OCI-LY7 (cell line): Measurements from ENCODE around the gene EML3. TPM values are rescaled to one million over a fixed set of nuclear protein-coding genes. Genes with fewer than 3 reads are reported as not detected.

ENCODE experiments used
- BruUV-seq: library from RNA; stranded (reverse); fragments of 400-500 nt; replicated peaks from 2 replicates; lab custom pipeline; 2021; lab: Mats Ljungman, UMichigan
- CTCF ChIA-PET: fragments of 300-600 bp; sonication (Branson Sonifier 250); formaldehyde crosslinking; loops from one replicate; lab custom pipeline; 2022; ENCODE audit warnings: antibody characterized with exemption; ENCODE audit not compliant: unreplicated experiment; lab: Charles Lee
- POLR2A ChIA-PET: fragments of 300-600 bp; sonication (Branson Sonifier 250); formaldehyde crosslinking; loops from one replicate; lab custom pipeline; 2022; ENCODE audit warnings: antibody characterized with exemption; lab: Charles Lee
- DNase-seq: peaks from one replicate; pipeline ENCODE4 v3.0.0-alpha.2; 2015; ENCODE audit warnings: low spot score
- H2AFZ ChIP-seq: fragments of 200-600 bp; sonication (generic), shearing (Covaris generic); 2 replicates; pipeline ENCODE4 v1.6.1; 2014; ENCODE audit warnings: mild to moderate bottlenecking, antibody characterized with exemption, low read length, moderate library complexity
- H3K27ac ChIP-seq: fragments of 200-600 bp; sonication (generic); 2 replicates; pipeline ENCODE4 v1.5.1; 2014; ENCODE audit warnings: mixed run types, low read depth, mild to moderate bottlenecking, moderate library complexity, low read length, inconsistent platforms; ENCODE audit not compliant: poor library complexity, severe bottlenecking
- H3K36me3 ChIP-seq: fragments of 200-600 bp; sonication (generic); 2 replicates; pipeline ENCODE4 v1.6.1; 2014; ENCODE audit warnings: mild to moderate bottlenecking, antibody characterized with exemption, low read length, moderate library complexity, mixed read lengths; ENCODE audit not compliant: insufficient read depth
- H3K4me1 ChIP-seq: fragments of 200-600 bp; sonication (generic); 2 replicates; pipeline ENCODE4 v1.5.1; 2014; ENCODE audit warnings: mild to moderate bottlenecking, low read length; ENCODE audit not compliant: insufficient read depth, poor library complexity, severe bottlenecking
- H3K4me2 ChIP-seq: fragments of 200-600 bp; sonication (generic); 2 replicates; pipeline ENCODE4 v1.6.1; 2014; ENCODE audit warnings: mild to moderate bottlenecking, low read length
- H3K4me3 ChIP-seq: fragments of 200-600 bp; sonication (generic); 2 replicates; pipeline ENCODE4 v1.5.1; 2014; ENCODE audit warnings: mild to moderate bottlenecking, low read depth, low read length; ENCODE audit not compliant: poor library complexity, severe bottlenecking
- H3K79me2 ChIP-seq: fragments of 200-600 bp; sonication (generic); 2 replicates; pipeline ENCODE4 v1.6.1; 2016; ENCODE audit warnings: low read depth, mild to moderate bottlenecking, low read length, moderate library complexity, mixed read lengths; ENCODE audit not compliant: insufficient read depth
- H3K9me2 ChIP-seq: fragments of 200-600 bp; sonication (generic); 2 replicates; pipeline ENCODE4 v1.6.1; 2016; ENCODE audit warnings: mild to moderate bottlenecking, low read length, mixed read lengths; ENCODE audit not compliant: insufficient read depth
- H3K9me3 ChIP-seq: fragments of 200-600 bp; sonication (generic); 2 replicates; pipeline ENCODE4 v1.6.1; 2014; ENCODE audit warnings: mild to moderate bottlenecking, mixed run types, low read length, mixed read lengths
- H4K20me1 ChIP-seq: fragments of 200-600 bp; sonication (generic); 2 replicates; pipeline ENCODE4 v1.6.1; 2014; ENCODE audit warnings: mild to moderate bottlenecking, antibody characterized with exemption, low read length, moderate library complexity, mixed read lengths; ENCODE audit not compliant: insufficient read depth
- EZH2phosphoT487 ChIP-seq: fragments of 200-600 bp; sonication (generic); IDR thresholded peaks from 2 replicates; pipeline ENCODE4 v1.6.1; 2018; ENCODE audit warnings: low read depth, borderline replicate concordance, mild to moderate bottlenecking, mixed run types, antibody characterized with exemption, low read length, moderate library complexity, mixed read lengths
- intact Hi-C: fragments of 100-400 bp; cut with micrococcal nuclease; formaldehyde crosslinking; loops from one replicate; pipeline ENCODE4 v1.10.0; 2022; ENCODE audit not compliant: unreplicated experiment
- total RNA-seq, 2 experiments: library from RNA; depleted of rRNA in 1 of 2; stranded (reverse); fragments of >200 nt in 1 of 2; shearing (Covaris generic) in 1 of 2; gene quantifications; 2 replicates each; pipeline ENCODE4 v1.2.3, GENCODE V29; 2014 to 2022
- TF ChIP-seq, protein P1 (sequence below): fragments of 200-600 bp; sonication (generic); conservative IDR thresholded peaks from 2 replicates; pipeline ENCODE4 v1.5.1; 2014; ENCODE audit warnings: mild to moderate bottlenecking, antibody characterized with exemption, low read length, moderate library complexity, mixed read lengths

The EML3 gene
- total RNA-seq, 2 experiments from 2014 or later: 52.8 to 81.6 TPM

DNA sequence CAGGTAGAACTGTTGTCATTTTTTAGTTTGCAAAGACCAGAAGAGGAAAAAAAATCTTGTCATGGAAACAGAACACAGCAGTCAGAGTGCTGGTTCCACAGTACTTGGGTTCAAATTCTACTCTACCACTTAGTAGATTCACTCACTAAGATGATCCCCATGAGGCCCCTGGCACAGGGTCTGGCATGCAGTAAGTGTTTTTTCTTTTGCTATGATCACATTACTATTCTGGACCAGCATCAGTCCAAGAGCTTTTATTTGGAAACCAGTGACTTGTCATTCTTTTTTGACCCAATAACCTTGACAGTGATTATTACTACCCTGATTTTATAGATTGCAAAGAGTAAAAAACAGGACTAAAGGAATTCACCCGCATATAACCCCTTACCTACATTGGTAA, 43.0 kb downstream of the EML3 start:
- H4K20me1 ChIP-seq: peaks cover 32% of the 10 kb centered on the region
- DNase-seq: no peak
- H3K4me3 ChIP-seq: no peak overlapping the region
- CTCF ChIA-PET: no interaction called here
- POLR2A ChIA-PET: interaction anchor here (0.6 to 1.5 kb wide), 4 partner anchors 12 to 137 kb away, joined by 3 to 5 read pairs (median 4); partner anchors contain the start of genes CSKMT and TUT1
- H3K9me3 ChIP-seq: no peaks in the 10 kb centered on the region
- no TSS peak for BruUV-seq
- H3K4me1 ChIP-seq: peaks cover 25% of the 10 kb centered on the region
- no peak for TF ChIP-seq EZH2phosphoT487
- TF ChIP-seq, protein P1, sequence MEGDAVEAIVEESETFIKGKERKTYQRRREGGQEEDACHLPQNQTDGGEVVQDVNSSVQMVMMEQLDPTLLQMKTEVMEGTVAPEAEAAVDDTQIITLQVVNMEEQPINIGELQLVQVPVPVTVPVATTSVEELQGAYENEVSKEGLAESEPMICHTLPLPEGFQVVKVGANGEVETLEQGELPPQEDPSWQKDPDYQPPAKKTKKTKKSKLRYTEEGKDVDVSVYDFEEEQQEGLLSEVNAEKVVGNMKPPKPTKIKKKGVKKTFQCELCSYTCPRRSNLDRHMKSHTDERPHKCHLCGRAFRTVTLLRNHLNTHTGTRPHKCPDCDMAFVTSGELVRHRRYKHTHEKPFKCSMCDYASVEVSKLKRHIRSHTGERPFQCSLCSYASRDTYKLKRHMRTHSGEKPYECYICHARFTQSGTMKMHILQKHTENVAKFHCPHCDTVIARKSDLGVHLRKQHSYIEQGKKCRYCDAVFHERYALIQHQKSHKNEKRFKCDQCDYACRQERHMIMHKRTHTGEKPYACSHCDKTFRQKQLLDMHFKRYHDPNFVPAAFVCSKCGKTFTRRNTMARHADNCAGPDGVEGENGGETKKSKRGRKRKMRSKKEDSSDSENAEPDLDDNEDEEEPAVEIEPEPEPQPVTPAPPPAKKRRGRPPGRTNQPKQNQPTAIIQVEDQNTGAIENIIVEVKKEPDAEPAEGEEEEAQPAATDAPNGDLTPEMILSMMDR: no peak
- no peak overlapping the region; the same call in 1 of the 2 replicates for H3K4me2 ChIP-seq
- peaks cover 90% of the 10 kb centered on the region for H3K36me3 ChIP-seq
- H3K79me2 ChIP-seq: peaks cover 83% of the 10 kb centered on the region
- no peak overlapping the region for H2AFZ ChIP-seq
- H3K27ac ChIP-seq: no peak overlapping the region
- intact Hi-C loops: loop anchor here (5.0 kb wide), 1 partner anchor 313 kb away; the partner anchor contains the start of gene SLC3A2
- no peaks in the 10 kb centered on the region for H3K9me2 ChIP-seq

DNA sequence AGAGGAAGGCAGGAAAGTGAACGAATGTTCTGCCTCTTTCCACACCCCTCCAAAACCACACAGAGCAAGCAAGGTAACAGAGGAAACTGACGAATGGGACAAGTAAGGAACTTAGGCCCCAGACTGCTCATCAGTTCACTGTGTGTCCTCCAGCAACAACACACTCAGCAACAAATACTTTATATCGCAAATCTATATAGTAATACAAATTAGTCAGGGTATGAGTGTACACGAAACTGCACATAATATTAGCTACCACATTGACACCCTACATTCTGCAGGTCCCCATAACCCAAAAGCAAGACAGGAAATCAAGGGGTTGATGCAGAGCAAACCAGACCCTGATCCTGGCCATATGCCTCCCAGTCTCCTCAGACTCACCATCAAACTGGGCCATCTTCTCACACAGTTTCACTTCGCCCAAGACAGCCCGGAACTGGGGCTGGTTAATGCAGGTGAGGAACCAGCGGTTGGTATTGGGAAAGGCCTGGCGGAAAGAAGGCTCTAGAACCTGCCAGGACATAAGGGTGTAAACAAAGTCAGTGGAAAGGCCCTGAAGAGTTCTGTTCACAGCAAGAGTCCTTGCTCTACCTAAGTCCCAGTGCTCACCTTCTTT, 45.4 kb downstream of the EML3 start:
- no TSS peak for BruUV-seq

More for the DNA sequence above, 45.4 kb downstream of the EML3 start:
- no peak overlapping the region for H3K27ac ChIP-seq
- peaks cover 29% of the 10 kb centered on the region for H4K20me1 ChIP-seq
- intact Hi-C loops: no loop called here
- H3K4me2 ChIP-seq: no peak overlapping the region
- H3K36me3 ChIP-seq: peaks cover 98% of the 10 kb centered on the region
- H3K4me1 ChIP-seq: peaks cover 15% of the 10 kb centered on the region
- no peak for DNase-seq
- ChIA-PET CTCF (no interaction called here), POLR2A (interaction anchor here (1.4 to 3.0 kb wide), 2 partner anchors 9 to 24 kb away, joined by 3 to 11 read pairs; partner anchors contain the start of gene TUT1)
- no peak overlapping the region for H2AFZ ChIP-seq
- no peak overlapping the region for H3K4me3 ChIP-seq
- peaks cover 69% of the 10 kb centered on the region for H3K79me2 ChIP-seq
- H3K9me3 ChIP-seq: no peaks in the 10 kb centered on the region
- no peaks in the 10 kb centered on the region for H3K9me2 ChIP-seq
- TF ChIP-seq, protein P1: no peak
- TF ChIP-seq EZH2phosphoT487: no peak
